PFSK-1 (cell line): ENCODE results near the gene RYK.

Source experiments
- FOXP2 ChIP-seq: optimal IDR thresholded peaks from 2 replicates; pipeline ENCODE3; 2011; ENCODE audit warnings: borderline replicate concordance, control low read depth, inconsistent platforms; ENCODE audit not compliant: insufficient read depth; ENCODE audit errors: extremely low read length, extremely low read depth
- POLR2AphosphoS5 ChIP-seq: IDR thresholded peaks from 2 replicates; pipeline ENCODE4 v1.6.1; 2012; ENCODE audit warnings: low read depth, mild to moderate bottlenecking, control low read depth, low read length, moderate library complexity
- SIN3A ChIP-seq: IDR thresholded peaks from 2 replicates; pipeline ENCODE4 v1.6.1; 2012; ENCODE audit warnings: mild to moderate bottlenecking, low read length, moderate library complexity, borderline replicate concordance; ENCODE audit not compliant: insufficient read depth
- TAF1 ChIP-seq: IDR thresholded peaks from 2 replicates; pipeline ENCODE4 v1.6.1; 2012; ENCODE audit warnings: low read length, control low read depth, borderline replicate concordance; ENCODE audit not compliant: insufficient read depth
- TF ChIP-seq, protein P1 (sequence below), 2 experiments: IDR thresholded peaks; 2 replicates each; pipeline versions ENCODE4 v1.6.1 to v1.8.0; 2011 to 2012; ENCODE audit warnings: low read depth in 2 of 2, low read length in 2 of 2, control low read depth in 1 of 2, inconsistent platforms in 1 of 2, mild to moderate bottlenecking in 1 of 2, moderate library complexity in 1 of 2; ENCODE audit not compliant: insufficient read depth in 1 of 2

The RYK gene

DNA sequence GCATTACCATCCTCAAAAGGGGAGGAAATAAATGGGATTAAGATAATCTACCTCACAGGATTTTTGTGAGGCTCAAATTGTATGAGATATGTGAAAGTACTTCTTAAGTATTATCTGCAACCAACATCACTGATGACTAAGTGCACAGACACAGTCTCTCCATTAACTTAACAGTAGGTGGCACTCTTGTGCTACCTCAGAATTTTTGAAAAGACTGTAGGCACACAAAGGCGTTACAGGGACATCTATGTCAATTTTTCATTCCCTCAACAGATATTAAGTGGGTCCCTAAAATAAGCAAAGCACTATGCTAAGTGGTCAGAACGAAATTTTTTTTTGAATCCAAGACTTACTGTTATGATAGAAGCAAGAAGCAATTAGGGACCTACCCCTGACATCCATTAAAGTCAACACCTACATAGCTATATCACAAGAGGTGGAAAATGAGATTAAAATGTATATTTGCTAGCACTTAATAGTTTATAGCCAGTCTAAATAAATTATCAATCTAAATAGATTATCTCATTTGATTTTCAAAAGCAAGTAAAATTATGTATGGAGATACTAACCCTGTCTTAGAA lies 52.9 kb downstream of the RYK start:
- TF ChIP-seq FOXP2 (no peak), SIN3A (no peak)
- TF ChIP-seq, protein P1, sequence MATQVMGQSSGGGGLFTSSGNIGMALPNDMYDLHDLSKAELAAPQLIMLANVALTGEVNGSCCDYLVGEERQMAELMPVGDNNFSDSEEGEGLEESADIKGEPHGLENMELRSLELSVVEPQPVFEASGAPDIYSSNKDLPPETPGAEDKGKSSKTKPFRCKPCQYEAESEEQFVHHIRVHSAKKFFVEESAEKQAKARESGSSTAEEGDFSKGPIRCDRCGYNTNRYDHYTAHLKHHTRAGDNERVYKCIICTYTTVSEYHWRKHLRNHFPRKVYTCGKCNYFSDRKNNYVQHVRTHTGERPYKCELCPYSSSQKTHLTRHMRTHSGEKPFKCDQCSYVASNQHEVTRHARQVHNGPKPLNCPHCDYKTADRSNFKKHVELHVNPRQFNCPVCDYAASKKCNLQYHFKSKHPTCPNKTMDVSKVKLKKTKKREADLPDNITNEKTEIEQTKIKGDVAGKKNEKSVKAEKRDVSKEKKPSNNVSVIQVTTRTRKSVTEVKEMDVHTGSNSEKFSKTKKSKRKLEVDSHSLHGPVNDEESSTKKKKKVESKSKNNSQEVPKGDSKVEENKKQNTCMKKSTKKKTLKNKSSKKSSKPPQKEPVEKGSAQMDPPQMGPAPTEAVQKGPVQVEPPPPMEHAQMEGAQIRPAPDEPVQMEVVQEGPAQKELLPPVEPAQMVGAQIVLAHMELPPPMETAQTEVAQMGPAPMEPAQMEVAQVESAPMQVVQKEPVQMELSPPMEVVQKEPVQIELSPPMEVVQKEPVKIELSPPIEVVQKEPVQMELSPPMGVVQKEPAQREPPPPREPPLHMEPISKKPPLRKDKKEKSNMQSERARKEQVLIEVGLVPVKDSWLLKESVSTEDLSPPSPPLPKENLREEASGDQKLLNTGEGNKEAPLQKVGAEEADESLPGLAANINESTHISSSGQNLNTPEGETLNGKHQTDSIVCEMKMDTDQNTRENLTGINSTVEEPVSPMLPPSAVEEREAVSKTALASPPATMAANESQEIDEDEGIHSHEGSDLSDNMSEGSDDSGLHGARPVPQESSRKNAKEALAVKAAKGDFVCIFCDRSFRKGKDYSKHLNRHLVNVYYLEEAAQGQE (IDR thresholded peaks at IDR 0.05; ENCODE audit: insufficient read depth in 1 of 2, low read depth in 2 of 2, low read length in 2 of 2), result no peak

DNA sequence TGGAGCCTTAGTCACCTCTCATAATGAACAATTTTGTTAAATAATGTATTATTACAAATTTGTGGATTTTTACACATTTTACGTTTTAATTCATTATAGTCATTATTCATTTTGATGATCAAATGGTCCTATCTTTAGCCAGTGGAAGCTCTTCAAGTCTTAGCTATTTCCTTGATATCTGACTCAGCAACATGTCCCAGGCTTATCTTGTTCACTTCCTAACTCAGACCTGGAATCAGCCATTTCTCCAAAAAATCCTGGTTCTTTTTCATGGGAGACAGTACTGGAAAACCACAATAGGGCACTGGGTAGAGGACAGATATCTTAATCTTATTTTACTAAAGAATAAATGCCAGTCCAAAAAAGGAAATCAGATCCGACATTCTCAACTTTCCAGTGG lies 56.4 kb downstream of the RYK start:
- no peak for TF ChIP-seq SIN3A
- no peak for TF ChIP-seq TAF1
- TF ChIP-seq POLR2AphosphoS5, result no peak

GRCh38 chr3:134190250-134190649 lies 60.4 kb downstream of the RYK start:
- TF ChIP-seq TAF1 (no peak), FOXP2 (no peak), SIN3A (no peak), POLR2AphosphoS5 (no peak)
- TF ChIP-seq, protein P1 (IDR thresholded peaks at IDR 0.05; ENCODE audit: insufficient read depth in 1 of 2, low read depth in 2 of 2, low read length in 2 of 2), result no peak

GRCh38 chr3:134189849-134190248 lies 60.8 kb downstream of the RYK start:
- no peak for TF ChIP-seq SIN3A
- no peak for TF ChIP-seq FOXP2
- TF ChIP-seq, protein P1 (IDR thresholded peaks at IDR 0.05; ENCODE audit: insufficient read depth in 1 of 2, low read depth in 2 of 2, low read length in 2 of 2), result no peak
- no peak for TF ChIP-seq POLR2AphosphoS5
- no peak for TF ChIP-seq TAF1

DNA sequence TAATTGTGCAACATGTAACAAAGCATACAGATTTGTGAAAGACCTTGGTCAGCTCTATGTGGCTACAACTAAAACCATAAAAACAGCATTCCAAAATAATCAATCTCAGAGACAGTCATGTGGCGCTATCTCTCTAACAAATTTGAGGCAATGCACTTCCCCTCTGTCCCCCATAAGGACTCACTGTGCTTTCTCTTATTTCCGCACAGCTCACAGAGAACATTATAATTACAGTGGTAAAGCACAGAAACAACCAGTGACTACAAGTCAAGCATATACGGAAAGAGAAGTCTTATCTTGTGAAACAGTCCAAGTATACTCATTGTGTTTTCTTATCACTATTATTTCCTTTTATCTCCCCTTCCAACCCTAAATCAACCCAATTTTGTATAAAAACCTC lies 64.3 kb downstream of the RYK start:
- TF ChIP-seq TAF1 (no peak), POLR2AphosphoS5 (no peak), SIN3A (no peak), FOXP2 (no peak)
- TF ChIP-seq, protein P1 (IDR thresholded peaks at IDR 0.05; ENCODE audit: insufficient read depth in 1 of 2, low read depth in 2 of 2, low read length in 2 of 2), result no peak
